Stimulated activated CD4-positive, alpha-beta T cell treated with anti-CD3 and anti-CD28 coated beads, Interleukin-4, amount 100 ng/mL, for 4 hours (primary cell): Measurements from ENCODE around the gene DGKB.
A peak's percentile ranks its signal among the peaks of the same experiment; 100 is the strongest.
"Not testable (repeated sequence)": the region's sequence is repeated elsewhere in the genome, so short reads cannot be mapped to it uniquely, and the experiment has no call there.

Experiments
- DNase-seq, 2 experiments: peaks; one replicate each; pipeline ENCODE4 v3.0.0-alpha.2; 2020

Gene DGKB

GRCh38 chr7:14570750-14571607 is 331.6 kb downstream of the DGKB start:
- DNase-seq, result no peak

- DNase-seq, result no peak
Measured at GRCh38 chr7:14552060-14552459, 350.5 kb downstream of the DGKB start.

- DNase-seq, result no peak
Measured at GRCh38 chr7:14551310-14551709, 351.2 kb downstream of the DGKB start.

- DNase-seq, result no peak
Measured at GRCh38 chr7:14542624-14543023, 359.9 kb downstream of the DGKB start.

GRCh38 chr7:14521183-14521582 is 381.4 kb downstream of the DGKB start:
- DNase-seq, result no peak

GRCh38 chr7:14510268-14510667 is 392.3 kb downstream of the DGKB start:
- DNase-seq, result no peak

- no peak for DNase-seq
Measured at GRCh38 chr7:14507617-14508016, 394.9 kb downstream of the DGKB start.

GRCh38 chr7:14505906-14506305 is 396.6 kb downstream of the DGKB start:
- DNase-seq, result no peak

- DNase-seq, result no peak
Measured at GRCh38 chr7:14504134-14504533, 398.4 kb downstream of the DGKB start.

GRCh38 chr7:14503623-14504022 is 398.9 kb downstream of the DGKB start:
- no peak for DNase-seq

- no peak for DNase-seq
Measured at GRCh38 chr7:14501436-14501835, 401.1 kb downstream of the DGKB start.

GRCh38 chr7:14497390-14497789 is 405.2 kb downstream of the DGKB start:
- DNase-seq, result no peak

- no peak for DNase-seq
Measured at GRCh38 chr7:14495633-14496032, 406.9 kb downstream of the DGKB start.

- no peak for DNase-seq
Measured at GRCh38 chr7:14487701-14488395, 414.7 kb downstream of the DGKB start.

- no peak for DNase-seq
Measured at GRCh38 chr7:14483663-14484062, 418.9 kb downstream of the DGKB start.

- DNase-seq, result no peak
Measured at GRCh38 chr7:14480281-14480680, 422.3 kb downstream of the DGKB start.

GRCh38 chr7:14478834-14479510 is 423.6 kb downstream of the DGKB start:
- DNase-seq, result no peak

GRCh38 chr7:14461716-14462115 is 440.8 kb downstream of the DGKB start:
- not testable (repeated sequence) for DNase-seq

GRCh38 chr7:14458846-14459245 is 443.7 kb downstream of the DGKB start:
- not testable (repeated sequence) for DNase-seq

- peak in 1 of 2 experiments; percentile 3 for DNase-seq
Measured at GRCh38 chr7:14457568-14458453, 444.7 kb downstream of the DGKB start.

- DNase-seq, result no peak
Measured at GRCh38 chr7:14449291-14449690, 453.3 kb downstream of the DGKB start.

- no peak for DNase-seq
Measured at GRCh38 chr7:14446829-14447228, 455.7 kb downstream of the DGKB start.

GRCh38 chr7:14446219-14446618 is 456.3 kb downstream of the DGKB start:
- no peak for DNase-seq
